SK-N-SH (cell line): ENCODE results near the gene EXOC2. TPM values are rescaled to one million over a fixed set of nuclear protein-coding genes. Genes with fewer than 3 reads are reported as not detected.

Experiments used
- CTCF ChIA-PET: fragments of 300-600, 350-600 bp; formaldehyde crosslinking; extraction: SDS; loops from one replicate; lab custom pipeline; 2021; lab: Yijun Ruan, JAX
- POLR2A ChIA-PET: fragments of 350-600 bp; sonication (Branson Sonifier 250); formaldehyde crosslinking; extraction: SDS; loops from one replicate; lab custom pipeline; 2020; ENCODE audit warnings: antibody characterized with exemption, inconsistent platforms; lab: Yijun Ruan, JAX
- DNase-seq: peaks from one replicate; pipeline ENCODE4 v3.0.0; 2012
- H2AFZ ChIP-seq: fragments of 200-600 bp; sonication (generic); 2 replicates; pipeline ENCODE4 v1.8.1; 2016; ENCODE audit warnings: antibody characterized with exemption, mild to moderate bottlenecking, low read depth
- H3F3A ChIP-seq: fragments of 200-600 bp; sonication (generic); replicated peaks from 2 replicates; pipeline ENCODE3; 2016; ENCODE audit warnings: antibody characterized with exemption, mild to moderate bottlenecking; ENCODE audit not compliant: insufficient read depth
- H3K27ac ChIP-seq, 2 experiments: fragments of 200-500 bp in 1 of 2; fragments of 200-600 bp in 1 of 2; sonication (Bioruptor generic) in 1 of 2; sonication (generic), shearing (Covaris generic) in 1 of 2; 2 replicates each; pipeline versions ENCODE4 v1.5.1 to v1.6.1; 2014 to 2016; ENCODE audit warnings: low read depth in 2 of 2, inconsistent platforms in 1 of 2, low read length in 1 of 2, mild to moderate bottlenecking in 1 of 2, mixed read lengths in 1 of 2
- H3K27me3 ChIP-seq: fragments of 200-600 bp; sonication (generic), shearing (Covaris generic); 2 replicates; pipeline ENCODE4 v1.6.1; 2016; ENCODE audit warnings: mixed run types; ENCODE audit not compliant: insufficient read depth
- H3K36me3 ChIP-seq, 2 experiments: fragments of 200-500 bp in 1 of 2; fragments of 200-600 bp in 1 of 2; sonication (Bioruptor generic) in 1 of 2; sonication (generic) in 1 of 2; replicated peaks in 1 of 2; 2 replicates each; pipeline versions ENCODE3 to v1.5.1; 2014 to 2016; ENCODE audit warnings: low read length in 1 of 2, mild to moderate bottlenecking in 1 of 2; ENCODE audit not compliant: insufficient read depth in 2 of 2, control insufficient read depth in 1 of 2
- H3K4me1 ChIP-seq, 2 experiments: fragments of 200-500 bp in 1 of 2; fragments of 200-600 bp in 1 of 2; sonication (Bioruptor generic) in 1 of 2; sonication (generic), shearing (Covaris generic) in 1 of 2; 2 replicates each; pipeline versions ENCODE4 v1.5.1 to v1.6.1; 2014 to 2016; ENCODE audit warnings: low read depth in 1 of 2, low read length in 1 of 2, mixed run types in 1 of 2; ENCODE audit not compliant: insufficient read depth in 2 of 2, control insufficient read depth in 1 of 2
- H3K4me2 ChIP-seq: fragments of 200-600 bp; sonication (generic), shearing (Covaris generic); 2 replicates; pipeline ENCODE4 v1.6.1; 2017; ENCODE audit warnings: mixed run types
- H3K4me3 ChIP-seq, 2 experiments: fragments of 200-500 bp in 1 of 2; fragments of 200-600 bp in 1 of 2; sonication (Bioruptor generic) in 1 of 2; sonication (generic), shearing (Covaris generic) in 1 of 2; 2 replicates each; pipeline versions ENCODE4 v1.5.1 to v1.8.1; 2014 to 2016; ENCODE audit warnings: low read depth in 2 of 2, inconsistent platforms in 1 of 2, low read length in 1 of 2, mild to moderate bottlenecking in 1 of 2, mixed read lengths in 1 of 2, moderate library complexity in 1 of 2
- H3K79me2 ChIP-seq: fragments of 200-600 bp; sonication (generic); 2 replicates; pipeline ENCODE4 v1.8.1; 2017; ENCODE audit warnings: mild to moderate bottlenecking; ENCODE audit not compliant: insufficient read depth
- H3K9ac ChIP-seq: fragments of 200-600 bp; sonication (generic); 2 replicates; pipeline ENCODE4 v1.6.1; 2017; ENCODE audit warnings: mixed run types
- H3K9me2 ChIP-seq: fragments of 200-600 bp; sonication (generic); 2 replicates; pipeline ENCODE4 v1.6.1; 2017; ENCODE audit warnings: mixed run types
- H3K9me3 ChIP-seq: fragments of 200-600 bp; sonication (generic); 2 replicates; pipeline ENCODE4 v1.6.1; 2017; ENCODE audit warnings: mixed run types, mild to moderate bottlenecking, moderate library complexity
- H4K20me1 ChIP-seq: fragments of 200-600 bp; sonication (generic); 2 replicates; pipeline ENCODE4 v1.6.1; 2017; ENCODE audit warnings: mild to moderate bottlenecking, mixed run types; ENCODE audit not compliant: insufficient read depth
- CTCF ChIP-seq: fragments of 200-600 bp; sonication (generic); IDR thresholded peaks from 2 replicates; pipeline ENCODE4 v1.6.1; 2017; ENCODE audit warnings: antibody characterized with exemption, mild to moderate bottlenecking, moderate library complexity
- FOSL2 ChIP-seq: IDR thresholded peaks from 2 replicates; pipeline ENCODE4 v1.4.0; 2012; ENCODE audit warnings: low read depth, mild to moderate bottlenecking, moderate library complexity, borderline replicate concordance
- GABPA ChIP-seq: IDR thresholded peaks from 2 replicates; pipeline ENCODE4 v1.4.0; 2012; ENCODE audit warnings: low read depth, mild to moderate bottlenecking
- MXI1 ChIP-seq: IDR thresholded peaks from 2 replicates; pipeline ENCODE4 v1.6.1; 2012; ENCODE audit warnings: mild to moderate bottlenecking, low read depth, low read length, improper control_type of control experiment
- RAD21 ChIP-seq: IDR thresholded peaks from 2 replicates; pipeline ENCODE4 v1.6.1; 2012; ENCODE audit warnings: mild to moderate bottlenecking, low read length
- SMC3 ChIP-seq: IDR thresholded peaks from 2 replicates; pipeline ENCODE4 v1.6.1; 2012; ENCODE audit warnings: low read depth, low read length, improper control_type of control experiment
- ZBTB33 ChIP-seq: IDR thresholded peaks from 2 replicates; pipeline ENCODE4 v1.4.0; 2012; ENCODE audit warnings: low read depth, borderline replicate concordance
- WGBS: methylation state at CpG from one replicate; pipeline ENCODE4 v1.1.6; 2017; ENCODE audit warnings: low lambda C conversion rate; 5-methylcytosine and 5-hydroxymethylcytosine counted together
- polyA plus RNA-seq, 3 experiments: library from polyadenylated mRNA; depleted of rRNA; stranded (reverse); fragments of >200 nt; gene quantifications; 2 replicates each; pipeline ENCODE4 v1.2.3, GENCODE V29; 2012

EXOC2 gene
- polyA plus RNA-seq, 1 of the 3 experiments (the other 2 are of a cell fraction): 10.6 TPM

- 80% methylated on average over 5 of the region's 5 CpGs for WGBS
- CTCF ChIA-PET: interaction anchor here (0.6 to 4.3 kb wide), 6 partner anchors 8 to 30 kb away, joined by 3 to 37 read pairs (median 4); no protein-coding TSS in a partner anchor
- POLR2A ChIA-PET: no interaction called here
- Histone ChIP-seq H4K20me1 (no peaks in the 10 kb centered on the region), H3K4me1 (peaks cover 0 to 3% of the 10 kb centered on the region in 2 experiments; a peak in 2 of 4 replicates), H2AFZ (no peak overlapping the region), H3K27ac (no peak overlapping the region), H3K9me3 (no peaks in the 10 kb centered on the region), H3K36me3 (peaks cover 6 to 15% of the 10 kb centered on the region in 2 experiments), H3K4me2 (no peak overlapping the region), H3K9ac (no peak overlapping the region), H3K79me2 (no peaks in the 10 kb centered on the region), H3F3A (no peaks in the 10 kb centered on the region), H3K4me3 (no peak overlapping the region), H3K9me2 (no peaks in the 10 kb centered on the region), H3K27me3 (no peaks in the 10 kb centered on the region)
- TF ChIP-seq SMC3 (peak; percentile 25; the same call in 1 of the 2 replicates), MXI1 (peak; percentile 49; the same call in 1 of the 2 replicates), ZBTB33 (no peak), CTCF (peak; percentile 36), RAD21 (peak; percentile 49)
- peak; percentile 69 for DNase-seq
Observed at GRCh38 chr6:579339-579738, 113.6 kb downstream of the EXOC2 start.

GRCh38 chr6:572596-573265 is 120.2 kb downstream of the EXOC2 start:
- no peaks in the 10 kb centered on the region for H3K79me2 ChIP-seq
- POLR2A ChIA-PET: no interaction called here
- no peak for TF ChIP-seq GABPA
- TF ChIP-seq FOSL2: no peak
- TF ChIP-seq, all 33 proteins: peak for 0
- H2AFZ ChIP-seq: no peak overlapping the region
- no peak overlapping the region for H3K4me3 ChIP-seq
- peaks cover 12 to 32% of the 10 kb centered on the region in 2 experiments for H3K36me3 ChIP-seq
- H3K27ac ChIP-seq: no peak overlapping the region
- CTCF ChIA-PET: interaction anchor here (2.2 kb wide), 1 partner anchor 20 kb away, joined by 6 read pairs; no protein-coding TSS in a partner anchor
- no peaks in the 10 kb centered on the region for H3K4me1 ChIP-seq
- DNase-seq: no peak
- H4K20me1 ChIP-seq: no peaks in the 10 kb centered on the region
- H3K27me3 ChIP-seq: no peaks in the 10 kb centered on the region
- no peaks in the 10 kb centered on the region for H3K9me2 ChIP-seq
- no peaks in the 10 kb centered on the region for H3K9me3 ChIP-seq
- no peak overlapping the region for H3K9ac ChIP-seq
- 91% methylated on average over 10 of the region's 16 CpGs for WGBS
- no peak overlapping the region for H3K4me2 ChIP-seq
- no peaks in the 10 kb centered on the region for H3F3A ChIP-seq
